ENCODE data around the gene C11orf58. TPM values are rescaled to one million over a fixed set of nuclear protein-coding genes. Genes with fewer than 3 reads are reported as not detected.

The C11orf58 gene
- total and polyA plus RNA-seq, 2 donors (not counting 1 experiment from before 2014, with no cell fraction given), result 28.8 to 125 TPM

GRCh38 chr11:16785520-16786128 is 47.2 kb downstream of the C11orf58 start:
- ChIA-PET POLR2A (no interaction called here), CTCF (interaction anchor here (0.6 to 6.1 kb wide), 19 partner anchors 7 to 742 kb away, joined by 3 to 41 read pairs (median 5); no protein-coding TSS in a partner anchor)
- Histone ChIP-seq H3K36me3 (replicated peaks in 1 of 2; ENCODE audit: control extremely low read depth in 1 of 2, control insufficient read depth in 1 of 2, extremely low read depth in 1 of 2, insufficient read depth in 2 of 2, low read length in 1 of 2) (no peaks in the 10 kb centered on the region), H3K4me2 (replicated peaks; ENCODE audit: low read depth, low read length, poor library complexity, severe bottlenecking) (no peak overlapping the region), H3K27me3 (replicated peaks in 1 of 4; ENCODE audit: control extremely low read depth in 1 of 4, control insufficient read depth in 3 of 4, insufficient read depth in 4 of 4, low read length in 3 of 4) (no peaks in the 10 kb centered on the region), H3K27ac (ENCODE audit: low read length in 2 of 2) (no peak overlapping the region), H4K20me1 (ENCODE audit: control insufficient read depth, insufficient read depth, low read length, poor library complexity, severe bottlenecking) (no peaks in the 10 kb centered on the region), H2AFZ (ENCODE audit: insufficient read depth, low read depth, low read length, poor library complexity, severe bottlenecking) (no peak overlapping the region), H3K4me3 (ENCODE audit: control extremely low read depth in 1 of 5, extremely low read depth in 1 of 5, insufficient read depth in 1 of 5, low read depth in 2 of 5, low read length in 4 of 5) (no peak overlapping the region), H3K9me3 (ENCODE audit: control extremely low read depth in 1 of 3, control insufficient read depth in 2 of 3, insufficient read depth in 1 of 3, low read length in 2 of 3) (no peaks in the 10 kb centered on the region), H3K9ac (ENCODE audit: low read length) (no peak overlapping the region), H3K79me2 (ENCODE audit: control insufficient read depth, insufficient read depth, low read length) (no peaks in the 10 kb centered on the region), H3K4me1 (ENCODE audit: control insufficient read depth in 2 of 2, insufficient read depth in 2 of 2, low read length in 2 of 2) (no peaks in the 10 kb centered on the region)
- H3K27me3 Mint-ChIP-seq, result no peaks in the 10 kb centered on the region
- DNase-seq (peak; percentile 65), ATAC-seq (ENCODE audit: low read depth) (peak; percentile 81)
- no peak overlapping the region for H3K4me3 Mint-ChIP-seq
- H3K4me1 Mint-ChIP-seq, result no peaks in the 10 kb centered on the region
- no peak for TF ChIP-seq EZH2 (IDR thresholded peaks at IDR 0.05; ENCODE audit: borderline replicate concordance, insufficient read depth, low read depth, low read length, poor library complexity, severe bottlenecking)
- TF ChIP-seq CTCF (IDR thresholded peaks at IDR 0.05), result peak; percentile 89
- intact Hi-C loops (cut with micrococcal nuclease), result loop anchor here (1.0 kb wide), 1 partner anchor 278 kb away; no protein-coding TSS in a partner anchor
- WGBS (ENCODE audit: insufficient coverage), result 50% methylated on average over 6 of the region's 7 CpGs
- H3K27ac Mint-ChIP-seq, result no peak overlapping the region
- H3K9me3 Mint-ChIP-seq (ENCODE audit: insufficient read depth), result no peaks in the 10 kb centered on the region

GRCh38 chr11:16786131-16786530 is 47.7 kb downstream of the C11orf58 start:
- Histone ChIP-seq H3K4me1 (ENCODE audit: control insufficient read depth in 2 of 2, insufficient read depth in 2 of 2, low read length in 2 of 2) (no peaks in the 10 kb centered on the region), H3K27me3 (replicated peaks in 1 of 4; ENCODE audit: control extremely low read depth in 1 of 4, control insufficient read depth in 3 of 4, insufficient read depth in 4 of 4, low read length in 3 of 4) (no peaks in the 10 kb centered on the region), H3K4me3 (ENCODE audit: control extremely low read depth in 1 of 5, extremely low read depth in 1 of 5, insufficient read depth in 1 of 5, low read depth in 2 of 5, low read length in 4 of 5) (no peak overlapping the region), H2AFZ (ENCODE audit: insufficient read depth, low read depth, low read length, poor library complexity, severe bottlenecking) (no peak overlapping the region), H3K79me2 (ENCODE audit: control insufficient read depth, insufficient read depth, low read length) (no peaks in the 10 kb centered on the region), H3K9me3 (ENCODE audit: control extremely low read depth in 1 of 3, control insufficient read depth in 2 of 3, insufficient read depth in 1 of 3, low read length in 2 of 3) (no peaks in the 10 kb centered on the region), H4K20me1 (ENCODE audit: control insufficient read depth, insufficient read depth, low read length, poor library complexity, severe bottlenecking) (no peaks in the 10 kb centered on the region), H3K4me2 (replicated peaks; ENCODE audit: low read depth, low read length, poor library complexity, severe bottlenecking) (no peak overlapping the region), H3K27ac (ENCODE audit: low read length in 2 of 2) (no peak overlapping the region), H3K9ac (ENCODE audit: low read length) (no peak overlapping the region), H3K36me3 (replicated peaks in 1 of 2; ENCODE audit: control extremely low read depth in 1 of 2, control insufficient read depth in 1 of 2, extremely low read depth in 1 of 2, insufficient read depth in 2 of 2, low read length in 1 of 2) (no peaks in the 10 kb centered on the region)
- ATAC-seq (ENCODE audit: low read depth) (no peak), DNase-seq (no peak)
- TF ChIP-seq EZH2 (IDR thresholded peaks at IDR 0.05; ENCODE audit: borderline replicate concordance, insufficient read depth, low read depth, low read length, poor library complexity, severe bottlenecking) (no peak), CTCF (IDR thresholded peaks at IDR 0.05) (no peak)
- Mint-ChIP-seq H3K4me3 (no peak overlapping the region), H3K4me1 (no peaks in the 10 kb centered on the region), H3K9me3 (ENCODE audit: insufficient read depth) (no peaks in the 10 kb centered on the region), H3K27me3 (no peaks in the 10 kb centered on the region), H3K27ac (no peak overlapping the region)
- WGBS (ENCODE audit: insufficient coverage), result 90% methylated on average over 3 of the region's 6 CpGs
- intact Hi-C loops (cut with micrococcal nuclease), result no loop called here
- POLR2A ChIA-PET, result no interaction called here
- CTCF ChIA-PET, result interaction anchor here (0.9 to 6.1 kb wide), 16 partner anchors 11 to 742 kb away, joined by 3 to 41 read pairs (median 5); no protein-coding TSS in a partner anchor
